Loucy (cell line): ENCODE data around the gene PUSL1.

Source experiments
- H2AFZ ChIP-seq: fragments of 200-600 bp; sonication (generic); 2 replicates; pipeline ENCODE4 v1.6.0; 2016; ENCODE audit warnings: antibody characterized with exemption, mild to moderate bottlenecking, low read length, moderate library complexity
- H3F3A ChIP-seq: fragments of 200-600 bp; 2 replicates; pipeline ENCODE4 v1.6.0; 2016; ENCODE audit warnings: antibody characterized with exemption, low read depth, mild to moderate bottlenecking
- H3K27me3 ChIP-seq: fragments of 200-600 bp; sonication (generic); 2 replicates; pipeline ENCODE4 v1.6.1; 2014; ENCODE audit warnings: low read length, mild to moderate bottlenecking; ENCODE audit not compliant: insufficient read depth, poor library complexity, severe bottlenecking
- H3K36me3 ChIP-seq: fragments of 200-600 bp; sonication (generic); 2 replicates; pipeline ENCODE4 v1.6.1; 2016; ENCODE audit warnings: low read length; ENCODE audit not compliant: insufficient read depth
- H3K4me1 ChIP-seq: fragments of 200-600 bp; sonication (generic); 2 replicates; pipeline ENCODE4 v1.5.1; 2014; ENCODE audit warnings: low read length, mild to moderate bottlenecking; ENCODE audit not compliant: insufficient read depth, poor library complexity, severe bottlenecking
- H3K4me2 ChIP-seq: fragments of 200-600 bp; sonication (generic); 2 replicates; pipeline ENCODE4 v1.6.0; 2014; ENCODE audit warnings: antibody characterized with exemption, low read length, low read depth, mild to moderate bottlenecking; ENCODE audit not compliant: poor library complexity, severe bottlenecking
- H3K4me3 ChIP-seq: fragments of 200-600 bp; sonication (generic); 2 replicates; pipeline ENCODE4 v1.5.1; 2014; ENCODE audit warnings: low read length, mild to moderate bottlenecking, mixed read lengths; ENCODE audit not compliant: poor library complexity, severe bottlenecking
- H3K79me2 ChIP-seq: fragments of 200-600 bp; sonication (generic); 2 replicates; pipeline ENCODE4 v1.6.1; 2014; ENCODE audit warnings: low read length; ENCODE audit not compliant: insufficient read depth
- H3K9ac ChIP-seq: fragments of 200-600 bp; sonication (generic); 2 replicates; pipeline ENCODE4 v1.6.0; 2014; ENCODE audit warnings: mild to moderate bottlenecking, low read depth, low read length, moderate library complexity; ENCODE audit not compliant: poor library complexity, severe bottlenecking
- H3K9me2 ChIP-seq: fragments of 200-600 bp; sonication (generic); replicated peaks from 2 replicates; pipeline ENCODE4 v1.6.1; 2016; ENCODE audit warnings: low read depth, low read length, mixed read lengths
- H3K9me3 ChIP-seq: fragments of 200-600 bp; sonication (generic); 2 replicates; pipeline ENCODE4 v1.6.1; 2014; ENCODE audit warnings: mild to moderate bottlenecking, antibody characterized with exemption, low read length, low read depth; ENCODE audit not compliant: insufficient read depth
- H4K20me1 ChIP-seq: fragments of 200-600 bp; sonication (generic); 2 replicates; pipeline ENCODE4 v1.6.0; 2014; ENCODE audit warnings: antibody characterized with exemption, low read length, mild to moderate bottlenecking; ENCODE audit not compliant: insufficient read depth, poor library complexity, severe bottlenecking
- EZH2phosphoT487 ChIP-seq: fragments of 200-600 bp; IDR thresholded peaks from 2 replicates; pipeline ENCODE4 v1.6.1; 2018; ENCODE audit warnings: antibody characterized with exemption, mild to moderate bottlenecking, moderate library complexity, borderline replicate concordance
- TF ChIP-seq, protein P1 (sequence below): fragments of 200-600 bp; sonication (generic); conservative IDR thresholded peaks from 2 replicates; pipeline ENCODE4 v1.5.1; 2014; ENCODE audit warnings: mild to moderate bottlenecking, antibody characterized with exemption, low read length

PUSL1 gene

DNA sequence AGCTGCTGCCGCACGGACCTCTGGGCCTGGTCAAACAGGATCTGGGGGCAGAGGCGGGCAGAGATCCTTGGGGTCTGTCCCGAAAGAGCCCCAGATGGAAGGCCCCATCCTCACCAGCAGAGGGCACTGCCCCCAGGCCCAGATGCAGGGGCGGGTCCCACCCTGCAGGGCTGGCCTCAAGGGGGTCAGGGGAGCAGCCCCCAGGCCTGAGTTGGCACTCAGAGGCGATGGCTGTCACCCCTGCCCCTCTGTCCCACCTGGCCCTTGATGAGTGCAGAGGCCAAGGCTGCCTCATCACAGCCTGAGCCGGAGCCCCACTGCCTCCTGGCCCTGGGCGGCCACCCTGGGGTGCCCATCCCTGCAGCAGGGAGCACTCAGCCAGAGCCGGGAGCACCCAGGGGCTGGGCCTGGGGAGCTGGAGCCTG is 6.4 kb upstream of the PUSL1 start:
- Histone ChIP-seq H3K9me3 (no peaks in the 10 kb centered on the region), H3K27me3 (no peaks in the 10 kb centered on the region), H3K9me2 (no peaks in the 10 kb centered on the region), H2AFZ (no peak overlapping the region), H3K4me1 (peaks cover 18% of the 10 kb centered on the region), H3K9ac (no peak overlapping the region), H3F3A (no peaks in the 10 kb centered on the region), H3K36me3 (no peaks in the 10 kb centered on the region), H3K4me3 (no peak overlapping the region), H4K20me1 (peaks cover 23% of the 10 kb centered on the region), H3K79me2 (peaks cover 13% of the 10 kb centered on the region), H3K4me2 (no peak overlapping the region)
- TF ChIP-seq, protein P1, sequence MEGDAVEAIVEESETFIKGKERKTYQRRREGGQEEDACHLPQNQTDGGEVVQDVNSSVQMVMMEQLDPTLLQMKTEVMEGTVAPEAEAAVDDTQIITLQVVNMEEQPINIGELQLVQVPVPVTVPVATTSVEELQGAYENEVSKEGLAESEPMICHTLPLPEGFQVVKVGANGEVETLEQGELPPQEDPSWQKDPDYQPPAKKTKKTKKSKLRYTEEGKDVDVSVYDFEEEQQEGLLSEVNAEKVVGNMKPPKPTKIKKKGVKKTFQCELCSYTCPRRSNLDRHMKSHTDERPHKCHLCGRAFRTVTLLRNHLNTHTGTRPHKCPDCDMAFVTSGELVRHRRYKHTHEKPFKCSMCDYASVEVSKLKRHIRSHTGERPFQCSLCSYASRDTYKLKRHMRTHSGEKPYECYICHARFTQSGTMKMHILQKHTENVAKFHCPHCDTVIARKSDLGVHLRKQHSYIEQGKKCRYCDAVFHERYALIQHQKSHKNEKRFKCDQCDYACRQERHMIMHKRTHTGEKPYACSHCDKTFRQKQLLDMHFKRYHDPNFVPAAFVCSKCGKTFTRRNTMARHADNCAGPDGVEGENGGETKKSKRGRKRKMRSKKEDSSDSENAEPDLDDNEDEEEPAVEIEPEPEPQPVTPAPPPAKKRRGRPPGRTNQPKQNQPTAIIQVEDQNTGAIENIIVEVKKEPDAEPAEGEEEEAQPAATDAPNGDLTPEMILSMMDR: peak; percentile 69
- no peak for TF ChIP-seq EZH2phosphoT487

DNA sequence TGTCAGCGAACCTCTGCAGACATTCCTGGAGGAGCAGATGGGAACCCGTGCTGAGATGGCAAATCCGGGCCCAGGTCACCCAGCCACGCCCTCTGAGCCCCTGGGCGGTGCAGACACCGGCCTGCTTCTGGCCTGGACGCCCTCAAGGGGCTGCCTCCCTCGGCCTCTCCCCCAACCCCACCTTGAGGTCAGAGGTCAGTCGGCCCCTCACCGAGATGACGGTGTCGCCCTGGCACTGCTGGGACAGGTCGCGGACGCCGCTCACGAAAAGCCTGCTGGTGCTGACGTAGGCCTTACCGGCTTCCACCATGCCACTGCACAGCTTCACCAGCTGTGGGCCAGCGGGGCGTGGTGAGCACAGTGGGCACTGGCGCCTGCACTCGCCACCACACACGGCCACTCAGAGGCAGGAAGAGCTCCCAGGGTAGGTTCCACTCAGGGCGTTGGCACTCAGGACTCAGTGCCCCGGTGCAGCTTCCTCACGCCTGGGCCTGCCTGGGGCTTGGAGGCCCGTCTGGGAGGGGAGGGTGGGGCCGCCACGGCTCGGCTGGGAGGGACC is 5.4 kb upstream of the PUSL1 start:
- no peaks in the 10 kb centered on the region for H3K27me3 ChIP-seq
- H3K4me1 ChIP-seq: peaks cover 18% of the 10 kb centered on the region
- no peak overlapping the region for H2AFZ ChIP-seq
- no peaks in the 10 kb centered on the region; the same call in 1 of the 2 replicates for H3F3A ChIP-seq
- no peak overlapping the region for H3K4me2 ChIP-seq
- H3K9me3 ChIP-seq: no peaks in the 10 kb centered on the region
- TF ChIP-seq, protein P1: no peak
- TF ChIP-seq EZH2phosphoT487: no peak
- no peak overlapping the region for H3K9ac ChIP-seq
- no peaks in the 10 kb centered on the region for H3K9me2 ChIP-seq
- H3K36me3 ChIP-seq: no peaks in the 10 kb centered on the region
- no peak overlapping the region for H3K4me3 ChIP-seq
- peaks cover 23% of the 10 kb centered on the region for H4K20me1 ChIP-seq
- peaks cover 17% of the 10 kb centered on the region for H3K79me2 ChIP-seq

DNA sequence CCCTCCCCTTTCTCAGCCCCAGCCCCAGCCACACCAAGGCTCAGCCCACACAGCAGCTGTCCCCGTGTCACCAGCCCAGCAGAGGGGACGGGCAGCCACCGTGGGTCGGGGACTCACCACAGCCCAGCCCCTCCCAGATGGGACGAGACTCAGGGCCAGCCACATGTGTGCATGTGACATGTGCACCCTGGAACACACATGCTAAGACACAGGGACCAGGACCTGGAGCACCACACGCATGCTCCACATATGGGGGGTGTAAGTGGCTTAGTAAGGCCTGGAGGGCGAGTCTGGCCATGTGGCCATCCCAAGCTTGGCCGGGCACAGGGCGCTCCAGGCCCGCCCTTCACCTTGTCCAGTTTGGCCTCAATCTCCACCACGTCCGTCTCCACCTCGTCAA is 4.7 kb upstream of the PUSL1 start:
- Histone ChIP-seq H4K20me1 (peaks cover 24% of the 10 kb centered on the region), H3K9me2 (no peaks in the 10 kb centered on the region), H3K9ac (no peak overlapping the region), H3K36me3 (no peaks in the 10 kb centered on the region), H3K27me3 (no peaks in the 10 kb centered on the region), H2AFZ (no peak overlapping the region), H3F3A (no peaks in the 10 kb centered on the region; the same call in 1 of the 2 replicates), H3K4me3 (no peak overlapping the region), H3K4me1 (peaks cover 18% of the 10 kb centered on the region), H3K79me2 (peaks cover 20% of the 10 kb centered on the region), H3K4me2 (no peak overlapping the region), H3K9me3 (no peaks in the 10 kb centered on the region)
- TF ChIP-seq EZH2phosphoT487: no peak
- TF ChIP-seq, protein P1: no peak
